K562 (cell line): Measurements from ENCODE around the gene MICU2. TPM values are rescaled to one million over a fixed set of nuclear protein-coding genes. Genes with fewer than 3 reads are reported as not detected.

Source experiments
- ETS2 ChIP-seq: IDR thresholded peaks from 2 replicates; pipeline ENCODE4 v1.6.1; 2016; ENCODE audit warnings: borderline replicate concordance, missing genetic modification characterization, mild to moderate bottlenecking, moderate library complexity, missing compliant biosample characterization; ENCODE audit not compliant: poor library complexity, severe bottlenecking
- ETV5 ChIP-seq: sonication (generic); formaldehyde crosslinking; IDR thresholded peaks from 2 replicates; pipeline ENCODE4 v1.4.0; 2020; ENCODE audit warnings: low read depth, mild to moderate bottlenecking, missing genetic modification reagents
- MAFF ChIP-seq: IDR thresholded peaks from 2 replicates; pipeline ENCODE4 v1.6.1; 2012; ENCODE audit warnings: low read length, improper control_type of control experiment
- MGA ChIP-seq: fragments of 450-650 bp; IDR thresholded peaks from 2 replicates; pipeline ENCODE4 v1.6.1; 2016; ENCODE audit warnings: mild to moderate bottlenecking, moderate library complexity
- MTA1 ChIP-seq: fragments of 450-650 bp; IDR thresholded peaks from 2 replicates; pipeline ENCODE4 v1.6.1; 2017; ENCODE audit warnings: borderline replicate concordance
- NRF1 ChIP-seq, 2 experiments: fragments of 450-650 bp; IDR thresholded peaks in 1 of 2; conservative IDR thresholded peaks in 1 of 2; 2 replicates each; pipeline ENCODE4 v1.6.1; 2014; ENCODE audit warnings: mild to moderate bottlenecking in 2 of 2
- RREB1 ChIP-seq: fragments of 250-450 bp; sonication (Bioruptor Pico); IDR thresholded peaks from 2 replicates; pipeline ENCODE4 v1.4.0; 2020
- ZNF57 ChIP-seq: fragments of 450-650 bp; formaldehyde crosslinking; IDR thresholded peaks from 2 replicates; pipeline ENCODE4 v1.4.0; 2020; ENCODE audit warnings: mild to moderate bottlenecking, moderate library complexity
- ZNF778 ChIP-seq: fragments of 450-650 bp; formaldehyde crosslinking; IDR thresholded peaks from 2 replicates; pipeline ENCODE4 v1.4.0; 2020; ENCODE audit warnings: mild to moderate bottlenecking, moderate library complexity
- polyA plus RNA-seq, 8 experiments: library from polyadenylated mRNA; depleted of rRNA in 4 of 8; stranded (reverse) in 5 of 8; unstranded in 3 of 8; fragments of >200 nt; fragmentation: Nextera tagmentation in 2 of 8; fragmentation: Illumina TruSeq in 1 of 8; extraction: Ambion mirVana in 2 of 8; extraction: Trizol in 1 of 8; gene quantifications; 2 replicates each; pipeline versions ENCODE4 v1.2.1 to v1.2.3, GENCODE V29; 2011 to 2014; ENCODE audit warnings: inconsistent platforms in 1 of 8, missing spikeins in 1 of 8
- total RNA-seq, 7 experiments: library from RNA; depleted of rRNA in 6 of 7; stranded (reverse); fragments of >200 nt in 6 of 7; fragmentation: Illumina TruSeq in 2 of 7; extraction: Trizol in 2 of 7; gene quantifications; 2 replicates each; pipeline versions ENCODE4 v1.2.1 to v1.2.3, GENCODE V29; 2011 to 2021; ENCODE audit warnings: low replicate concordance in 1 of 7

Gene MICU2
- total and polyA plus RNA-seq, 9 of the 15 experiments (the other 6 are each of a cell fraction or from before 2014, with no cell fraction given): 9.1 to 41.8 (median 33.4) TPM

- TF ChIP-seq MTA1: no peak
- no peak for TF ChIP-seq ETV5 (CRISPR knock-in tag)
- TF ChIP-seq ZNF778 (CRISPR knock-in tag): no peak
- TF ChIP-seq ZNF57 (CRISPR knock-in tag): no peak
- peak; percentile 84 to 88 for TF ChIP-seq NRF1 (conservative IDR thresholded peaks at IDR 0.05 in 1 of 2, IDR thresholded peaks at IDR 0.05 in 1 of 2)
- TF ChIP-seq RREB1: peak; percentile 47; the same call in 1 of the 2 replicates
- TF ChIP-seq MAFF: no peak; the same call in 1 of the 2 replicates
- TF ChIP-seq ETS2: no peak
- peak; percentile 54 for TF ChIP-seq MGA
Observed at GRCh38 chr13:21603531-21604448, at the start of gene MICU2 (continued).
